Medulla oblongata (tissue), 1 donor: Measurements from ENCODE around the gene USP6NL.

Source experiments
- DNase-seq: peaks from one replicate; pipeline ENCODE4 v3.0.0-alpha.2; 2015; ENCODE audit errors: extremely low spot score

Gene USP6NL

DNA sequence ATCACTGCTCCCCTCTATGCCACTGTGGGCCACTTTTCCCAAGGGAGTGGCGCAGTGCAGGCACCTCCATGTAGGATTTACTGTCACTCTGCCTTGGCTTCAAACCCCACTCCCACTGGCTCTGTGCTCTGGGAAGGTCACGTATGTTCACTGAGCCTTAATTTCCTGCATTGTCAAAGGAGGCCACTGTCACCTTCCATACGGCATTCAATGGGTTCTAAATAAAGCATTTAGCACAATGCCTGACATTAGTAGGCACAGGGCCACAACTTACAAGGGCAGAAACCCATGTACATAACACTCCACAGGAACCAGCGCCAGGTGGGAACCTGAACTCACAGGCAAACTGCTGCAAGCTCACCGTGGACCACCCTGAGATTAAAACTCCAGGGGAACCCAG is 196.4 kb downstream of the USP6NL start:
- DNase-seq, result no peak

DNA sequence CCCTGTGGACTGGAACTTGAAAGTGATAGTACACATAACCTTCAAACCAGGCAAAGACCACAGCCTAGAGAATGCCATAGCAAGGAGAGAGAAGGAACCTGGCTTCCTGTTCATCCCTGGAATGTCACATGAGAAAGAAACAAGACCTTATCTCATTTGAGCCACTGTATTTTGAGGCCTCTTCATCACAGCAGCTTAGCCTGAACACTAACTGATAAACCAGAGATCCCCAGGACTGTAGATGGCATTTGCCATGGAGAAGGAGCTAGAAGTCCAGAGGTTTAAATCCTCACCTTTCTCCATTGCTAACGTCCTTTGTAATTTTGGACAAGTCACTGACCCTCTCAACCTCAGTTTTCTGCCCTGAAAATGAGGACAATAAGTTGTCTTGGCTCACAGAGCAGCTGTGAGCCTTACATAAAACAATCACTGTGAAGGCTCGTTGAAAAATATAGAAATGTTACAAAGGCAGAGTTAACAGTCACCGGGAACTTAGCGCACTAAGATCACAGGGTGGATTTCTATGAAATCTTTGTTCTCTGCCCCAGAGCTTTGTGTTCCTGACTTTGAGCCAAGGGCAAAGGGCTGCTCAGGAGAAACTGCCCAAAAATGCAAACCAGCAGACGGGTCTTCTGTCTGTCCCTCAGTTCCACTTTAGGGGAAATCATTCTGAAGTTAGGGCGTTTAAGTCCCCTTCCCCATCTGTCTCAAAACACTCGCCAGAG is 197.0 kb downstream of the USP6NL start:
- DNase-seq, result peak; percentile 34

DNA sequence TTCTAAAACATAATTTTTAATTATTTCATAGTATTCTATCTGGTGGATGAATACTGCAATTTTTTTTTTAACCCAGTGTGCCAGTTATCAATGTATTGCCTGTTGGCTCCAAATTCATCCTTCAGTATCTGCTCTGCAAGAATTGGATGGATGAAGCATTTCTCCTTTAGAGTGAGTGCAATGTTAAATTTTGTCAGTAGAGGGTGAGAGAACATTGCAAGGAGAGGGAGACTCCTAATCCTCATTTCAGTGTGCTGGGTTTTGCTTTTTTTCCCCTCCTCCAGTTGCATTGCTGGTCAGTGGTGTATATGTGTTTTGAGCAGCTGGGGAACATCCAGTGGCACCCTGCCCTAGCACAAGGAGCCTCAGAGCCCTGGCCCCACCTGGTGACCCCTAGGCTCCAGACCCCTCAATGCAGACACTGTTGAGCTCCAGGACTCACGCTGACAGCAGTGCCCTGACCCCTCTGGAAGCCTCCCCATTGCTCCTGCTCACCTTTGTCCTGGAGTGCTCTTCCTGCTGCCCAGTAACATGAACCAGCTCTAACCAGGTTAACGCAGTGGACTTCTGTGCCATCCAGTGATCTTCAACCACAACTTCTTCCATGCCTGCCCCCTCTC is 199.4 kb downstream of the USP6NL start:
- no peak for DNase-seq

DNA sequence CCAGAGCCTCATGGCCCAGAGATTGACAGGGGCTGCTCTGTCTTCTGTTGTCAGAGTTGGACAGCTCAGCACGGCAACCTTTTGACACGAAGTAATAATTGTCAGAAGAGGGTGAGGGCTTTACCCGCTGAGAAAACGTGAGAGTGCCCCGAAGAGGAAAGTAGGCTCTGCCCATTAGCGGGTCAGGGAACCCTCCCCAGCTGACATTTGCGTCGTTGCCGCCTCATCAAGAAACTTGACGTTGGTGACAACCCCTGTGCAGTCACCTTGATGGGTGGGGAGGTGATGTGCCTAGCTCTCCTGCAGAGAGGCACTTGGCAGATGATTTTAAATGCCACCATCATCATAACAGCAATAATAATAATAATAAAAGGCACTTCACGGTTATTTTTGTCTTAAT is 202.1 kb downstream of the USP6NL start:
- no peak for DNase-seq

DNA sequence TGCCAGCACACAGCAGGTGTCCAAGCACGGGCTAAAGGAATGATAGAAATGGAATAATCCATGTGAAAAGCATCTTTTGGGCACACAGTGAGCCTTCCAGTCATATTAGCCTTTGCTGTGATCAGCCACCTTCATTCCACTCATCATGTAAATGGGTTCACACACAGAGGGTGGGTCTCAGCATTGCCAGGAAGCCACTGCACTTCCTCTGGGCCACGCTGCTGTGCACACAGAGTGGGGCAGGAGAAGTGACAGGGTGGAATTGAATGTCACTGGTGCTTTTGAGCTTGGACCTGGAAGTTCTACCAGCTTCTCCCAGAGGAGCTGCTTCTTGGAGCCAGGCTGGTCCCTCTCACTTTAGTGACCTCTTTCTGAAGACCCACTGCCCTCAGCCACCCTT is 203.5 kb downstream of the USP6NL start:
- DNase-seq, result no peak

DNA sequence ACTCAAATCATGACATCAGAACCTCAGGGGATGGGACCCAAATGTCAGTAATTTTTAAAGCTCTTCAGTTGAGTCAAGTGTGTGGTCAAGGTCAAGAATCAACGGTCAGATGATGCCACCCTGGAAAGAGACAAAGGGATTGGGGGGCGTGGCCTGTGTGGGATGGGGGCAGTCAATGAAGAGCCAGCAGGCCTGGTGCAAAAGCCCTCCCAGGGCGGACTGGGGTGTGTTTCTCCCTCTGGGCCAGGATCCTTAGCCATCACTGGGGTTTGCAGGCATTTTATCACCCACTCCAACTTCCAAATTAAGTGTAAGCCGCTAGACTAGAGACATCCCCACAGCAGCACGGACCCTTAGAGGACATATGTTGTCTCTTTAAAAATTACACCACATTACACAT is 204.7 kb downstream of the USP6NL start:
- DNase-seq, result no peak

DNA sequence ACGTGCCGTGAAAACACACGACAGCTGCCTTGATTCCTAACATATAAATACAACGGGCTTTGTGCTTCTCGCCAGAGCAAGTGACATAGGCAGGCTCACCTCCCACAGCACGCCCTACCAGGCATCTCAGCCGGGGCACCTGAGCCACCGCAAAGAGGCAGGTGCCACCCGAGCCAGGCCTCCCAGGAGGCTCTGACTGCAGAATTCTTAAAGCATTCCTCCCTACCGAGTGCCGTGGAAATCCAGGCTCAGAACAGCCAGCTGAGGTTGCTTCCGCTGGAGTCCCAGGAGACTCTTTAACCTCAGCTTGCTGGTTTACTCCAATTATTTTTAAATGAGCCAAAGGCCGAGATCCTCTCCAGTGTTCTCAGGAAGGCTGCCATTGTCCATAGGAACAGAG is 206.5 kb downstream of the USP6NL start:
- no peak for DNase-seq
